NK-92 (cell line): ENCODE measurements around the gene EGLN1.
A peak's percentile ranks its signal among the peaks of the same experiment; 100 is the strongest.
"Not testable (repeated sequence)": the region's sequence is repeated elsewhere in the genome, so short reads cannot be mapped to it uniquely, and the experiment has no call there.

Experiments
- DNase-seq: peaks from one replicate; lab custom pipeline; 2025; ENCODE audit not compliant: unreplicated experiment; lab: John Stamatoyannopoulos, UW

Gene EGLN1

GRCh38 chr1:231364192-231364591, 57.9 kb downstream of the EGLN1 start:
- DNase-seq: no peak

GRCh38 chr1:231363624-231364023, 58.5 kb downstream of the EGLN1 start:
- no peak for DNase-seq

- no peak for DNase-seq
Observed at GRCh38 chr1:231362325-231362724, 59.8 kb downstream of the EGLN1 start.

GRCh38 chr1:231359113-231359512, 63.0 kb downstream of the EGLN1 start:
- no peak for DNase-seq

- DNase-seq: no peak
Observed at GRCh38 chr1:231357831-231358354, 64.2 kb downstream of the EGLN1 start.

- no peak for DNase-seq
Observed at GRCh38 chr1:231357187-231357772, 64.8 kb downstream of the EGLN1 start.

- DNase-seq: no peak
Observed at GRCh38 chr1:231355171-231355570, 66.9 kb downstream of the EGLN1 start.

- DNase-seq: no peak
Observed at GRCh38 chr1:231354330-231355020, 67.6 kb downstream of the EGLN1 start.

GRCh38 chr1:231353086-231353485, 69.0 kb downstream of the EGLN1 start:
- no peak for DNase-seq

- no peak for DNase-seq
Observed at GRCh38 chr1:231351816-231352215, 70.3 kb downstream of the EGLN1 start.

- not testable (repeated sequence) for DNase-seq
Observed at GRCh38 chr1:231348856-231349255, 73.2 kb downstream of the EGLN1 start.

GRCh38 chr1:231348442-231348841, 73.6 kb downstream of the EGLN1 start:
- DNase-seq: no peak

- no peak for DNase-seq
Observed at GRCh38 chr1:231347961-231348360, 74.1 kb downstream of the EGLN1 start.

- DNase-seq: no peak
Observed at GRCh38 chr1:231340328-231341013, 81.6 kb downstream of the EGLN1 start.

- no peak for DNase-seq
Observed at GRCh38 chr1:231338270-231339128, 83.6 kb downstream of the EGLN1 start, which contains the start of gene SPRTN. Gene SPRTN, plus strand, starts transcription at chr1:231338293. Its CDS starts 91 bp downstream, at chr1:231338384.

- DNase-seq: peak; percentile 90
Observed at GRCh38 chr1:231337472-231338269, 84.4 kb downstream of the EGLN1 start, which contains the start of gene EXOC8. Gene EXOC8, minus strand, starts transcription at chr1:231337852. Its CDS starts 107 bp downstream, at chr1:231337745.

GRCh38 chr1:231337043-231337471, 85.0 kb downstream of the EGLN1 start:
- DNase-seq: no peak

- DNase-seq: no peak
Observed at GRCh38 chr1:231335663-231336602, 86.2 kb downstream of the EGLN1 start.

- no peak for DNase-seq
Observed at GRCh38 chr1:231334952-231335351, 87.1 kb downstream of the EGLN1 start.
